Fibroblast of pulmonary artery (primary cell): ENCODE data around the gene KPTN.

ENCODE experiments used
- DNase-seq: peaks from one replicate; pipeline ENCODE4 v3.0.0-alpha.2; 2010; ENCODE audit warnings: low read depth
- H3K4me3 ChIP-seq: replicated peaks from 2 replicates; pipeline ENCODE4 v1.5.1; 2011; ENCODE audit warnings: low read depth, mild to moderate bottlenecking, control low read depth, low read length, moderate library complexity
- CTCF ChIP-seq: IDR thresholded peaks from 2 replicates; pipeline ENCODE4 v1.5.1; 2011; ENCODE audit warnings: mild to moderate bottlenecking, control low read depth, low read length, inconsistent platforms; ENCODE audit errors: missing control alignments

KPTN gene

GRCh38 chr19:47509170-47509847, 25.3 kb upstream of the KPTN start:
- no peak overlapping the region for H3K4me3 ChIP-seq
- DNase-seq = no peak

DNA sequence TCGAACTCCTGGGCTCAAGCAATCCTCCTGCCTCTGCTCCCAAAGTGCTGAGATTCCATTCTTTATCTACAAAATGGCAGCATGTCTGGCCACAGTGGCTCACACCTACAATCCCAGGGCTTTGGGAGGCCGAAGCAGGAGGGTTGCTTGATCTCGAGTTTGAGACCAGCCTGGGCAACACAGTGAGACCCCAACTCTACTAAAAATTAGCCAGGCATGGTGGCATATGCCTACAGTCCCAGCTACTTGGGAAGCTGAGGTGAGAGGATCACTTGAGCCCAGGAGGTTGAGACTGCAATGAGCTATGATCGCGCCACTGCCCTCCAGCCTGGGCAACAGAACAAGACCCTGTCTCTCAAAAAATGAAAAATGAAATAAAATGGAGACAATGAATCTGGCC, 24.7 kb upstream of the KPTN start:
- TF ChIP-seq CTCF = no peak
- DNase-seq = no peak
- H3K4me3 ChIP-seq = no peak overlapping the region

More at GRCh38 chr19:47509170-47509847, 25.3 kb upstream of the KPTN start:
- no peak for TF ChIP-seq CTCF

DNA sequence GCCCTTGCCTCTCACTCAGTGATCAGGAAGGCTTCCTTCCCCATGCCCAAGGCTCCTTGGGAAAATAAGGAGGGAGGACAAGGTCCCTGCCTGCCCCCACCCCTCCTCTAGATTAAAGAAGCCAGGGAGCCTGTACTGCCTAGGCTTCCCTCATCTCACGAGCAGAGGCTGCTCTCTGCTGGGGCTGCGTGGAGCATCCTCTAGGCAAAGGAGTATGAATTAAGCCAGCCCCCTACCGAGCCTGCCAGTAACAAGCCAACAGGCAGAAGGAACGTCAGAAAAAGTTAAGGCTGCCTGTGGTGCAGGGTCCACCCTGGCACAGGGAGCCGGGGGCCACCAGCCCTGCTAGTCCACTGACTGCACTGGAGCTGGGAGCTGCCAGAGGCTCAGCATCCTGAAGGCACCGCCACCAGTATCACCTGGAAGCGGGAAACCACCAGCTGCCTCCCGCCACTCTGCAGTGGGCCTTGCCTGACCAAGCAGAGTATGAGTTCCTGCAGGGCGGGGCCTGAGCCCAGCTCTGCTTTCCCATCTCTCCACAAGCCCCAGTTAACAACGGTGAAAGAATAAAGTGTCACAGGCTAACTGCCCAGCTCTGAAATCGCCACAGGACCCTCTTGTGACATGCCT, 24.0 kb upstream of the KPTN start:
- H3K4me3 ChIP-seq = no peak overlapping the region
- no peak for TF ChIP-seq CTCF
- no peak for DNase-seq

GRCh38 chr19:47507012-47507411, 23.0 kb upstream of the KPTN start:
- H3K4me3 ChIP-seq = no peak overlapping the region
- no peak for TF ChIP-seq CTCF
- no peak for DNase-seq

- no peak for DNase-seq
- TF ChIP-seq CTCF = no peak
- H3K4me3 ChIP-seq = no peak overlapping the region
These were observed 22.4 kb upstream of the KPTN start for GRCh38 chr19:47506459-47506858.

DNA sequence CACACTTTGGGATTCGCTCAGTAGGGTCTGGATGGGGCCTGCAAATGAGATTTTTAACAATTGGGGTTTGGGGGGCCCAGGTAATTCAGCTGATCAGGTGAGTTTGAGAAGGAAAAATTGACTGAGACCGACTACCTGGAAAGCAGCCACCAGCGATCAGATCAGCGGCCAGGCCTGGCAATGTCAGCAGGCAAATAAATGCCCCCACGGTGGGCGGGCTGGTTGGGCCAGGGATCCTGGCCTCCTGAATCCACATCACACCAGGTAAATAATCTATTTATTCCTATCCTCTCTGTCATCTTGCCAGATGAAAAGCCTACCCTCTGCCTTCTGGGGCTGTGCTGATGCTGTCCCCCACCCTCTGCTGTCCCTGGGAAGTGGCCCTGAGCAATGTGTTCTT, 21.5 kb upstream of the KPTN start:
- DNase-seq = no peak
- no peak for TF ChIP-seq CTCF
- no peak overlapping the region for H3K4me3 ChIP-seq

DNA sequence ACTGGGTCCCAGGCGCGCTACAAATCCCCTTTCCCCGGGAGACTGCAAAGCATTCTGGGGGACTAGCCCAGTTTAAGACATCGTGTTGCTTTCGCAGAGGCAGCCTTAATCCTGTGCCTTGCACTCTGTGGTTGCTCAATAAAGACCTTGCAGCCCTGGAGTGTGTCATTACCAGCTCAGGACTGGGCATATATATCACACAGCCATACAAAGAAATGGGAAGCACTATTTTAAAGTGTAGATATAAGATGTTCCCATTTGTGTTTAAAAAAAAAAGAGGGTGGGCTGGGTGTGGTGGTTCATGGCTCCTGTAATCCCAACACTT, 19.8 kb upstream of the KPTN start:
- TF ChIP-seq CTCF = no peak
- H3K4me3 ChIP-seq = no peak overlapping the region
- DNase-seq = no peak
